GM19463 (cell line): ENCODE data around the gene SRSF10.
A peak's percentile ranks its signal among the peaks of the same experiment; 100 is the strongest.
"Not testable (repeated sequence)": the region's sequence is repeated elsewhere in the genome, so short reads cannot be mapped to it uniquely, and the experiment has no call there.

Experiments used
- ATAC-seq: cut with Tn5 transposase; IDR thresholded peaks from one replicate; pipeline ENCODE4 v1.9.1; 2021; ENCODE audit warnings: mild to moderate bottlenecking, moderate library complexity; ENCODE audit not compliant: unreplicated experiment

Gene SRSF10

GRCh38 chr1:23959461-23960290 is 20.5 kb downstream of the SRSF10 start, which contains the start of gene PNRC2:
Gene PNRC2 (plus strand): TSS chr1:23959828. CDS start chr1:23961458, 1,630 bp downstream.
- peak; percentile 78 for ATAC-seq

GRCh38 chr1:23958810-23959460 is 21.2 kb downstream of the SRSF10 start:
- peak; percentile 64 for ATAC-seq

- not testable (repeated sequence) for ATAC-seq
These were observed 21.9 kb downstream of the SRSF10 start for GRCh38 chr1:23958040-23958809.

DNA sequence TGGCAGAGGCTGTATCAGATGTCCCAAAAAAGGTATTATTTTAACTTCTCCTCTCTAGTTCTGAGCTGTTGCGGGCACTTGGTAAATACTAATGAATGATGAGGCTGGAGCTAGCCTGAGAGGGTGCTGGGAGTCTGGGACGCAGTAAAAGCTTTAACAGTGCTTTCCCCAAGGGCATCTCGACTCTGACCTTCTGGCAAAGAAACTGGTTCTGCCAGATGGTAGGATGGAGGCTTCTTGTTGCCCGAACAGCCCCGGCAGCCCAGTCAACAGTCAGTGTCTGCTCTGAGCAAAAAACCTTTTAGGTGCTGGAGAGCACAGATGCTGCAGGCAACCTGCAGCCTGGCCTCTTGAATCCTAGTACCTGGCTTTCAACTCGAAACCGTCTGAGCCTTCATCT is 23.0 kb downstream of the SRSF10 start:
- no peak for ATAC-seq

DNA sequence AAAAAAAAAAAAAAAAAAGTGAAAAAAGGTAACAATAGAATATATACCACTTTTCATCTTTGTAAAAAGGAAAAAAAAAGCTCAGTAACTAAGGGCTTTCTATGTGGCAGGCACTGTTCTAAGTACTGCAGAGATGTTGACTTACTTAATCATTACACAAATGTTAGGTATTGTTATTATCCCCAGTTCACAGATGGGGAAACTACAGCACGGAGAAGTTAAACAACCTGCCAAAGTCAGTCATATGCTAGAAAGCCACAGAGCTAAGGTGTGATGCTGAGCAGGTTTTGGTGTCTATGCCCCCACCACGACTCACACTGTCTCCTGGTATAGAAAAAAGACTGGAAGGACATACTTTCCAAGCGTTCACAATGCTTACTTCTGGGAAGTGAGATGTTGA is 27.1 kb downstream of the SRSF10 start:
- no peak for ATAC-seq

DNA sequence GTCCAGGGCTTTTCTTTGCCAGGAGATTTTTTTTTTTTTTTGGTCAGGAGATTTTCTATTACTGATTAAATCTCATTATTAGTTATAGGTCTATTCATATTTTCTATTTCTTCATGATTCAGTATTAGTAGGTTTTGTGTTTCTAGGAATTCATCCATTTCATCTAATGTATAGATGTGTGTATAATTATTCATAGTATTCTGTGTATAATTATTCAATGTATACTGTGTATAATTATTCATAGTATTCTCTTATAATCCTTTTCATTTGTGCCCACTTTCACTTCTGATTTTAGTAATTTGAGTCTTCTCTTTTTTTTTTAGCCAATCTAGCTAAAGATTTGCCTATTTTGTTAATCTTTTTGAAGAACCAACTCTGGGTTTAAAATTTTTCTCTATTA is 32.8 kb downstream of the SRSF10 start:
- ATAC-seq: no peak

- no peak for ATAC-seq
These were observed 43.5 kb downstream of the SRSF10 start for GRCh38 chr1:23936481-23937176.

GRCh38 chr1:23931491-23931880 is 48.6 kb downstream of the SRSF10 start:
- ATAC-seq: no peak

DNA sequence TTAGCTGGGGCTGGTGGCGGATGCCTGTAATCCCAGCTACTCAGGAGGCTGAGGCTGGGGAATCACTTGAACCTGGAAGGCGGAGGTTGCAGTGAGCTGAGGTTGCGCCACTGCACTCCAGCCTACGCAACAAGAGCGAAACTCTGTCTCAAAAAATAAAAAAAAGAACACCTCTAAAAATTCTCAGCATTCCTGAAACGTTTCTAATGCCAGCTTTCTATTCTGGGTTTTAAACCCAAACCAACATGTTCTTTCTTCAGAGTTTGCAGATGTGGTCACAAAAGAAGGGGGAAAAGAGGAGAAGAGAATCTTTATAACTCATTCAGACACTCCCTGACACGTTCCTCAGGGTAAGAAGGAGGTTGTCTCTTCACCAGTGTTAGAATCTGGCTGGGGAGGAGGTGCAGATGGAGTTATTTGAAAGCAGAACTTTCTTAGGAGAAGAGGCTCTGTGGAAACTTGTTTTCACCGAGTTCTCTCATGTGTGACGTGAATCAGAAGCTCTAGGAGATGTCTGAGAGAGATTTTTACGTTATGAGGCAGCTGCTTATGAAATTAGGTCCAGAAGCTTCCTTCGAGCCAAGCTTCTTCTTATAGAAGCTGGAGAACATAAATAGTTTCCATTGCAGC is 49.2 kb downstream of the SRSF10 start:
- no peak for ATAC-seq

DNA sequence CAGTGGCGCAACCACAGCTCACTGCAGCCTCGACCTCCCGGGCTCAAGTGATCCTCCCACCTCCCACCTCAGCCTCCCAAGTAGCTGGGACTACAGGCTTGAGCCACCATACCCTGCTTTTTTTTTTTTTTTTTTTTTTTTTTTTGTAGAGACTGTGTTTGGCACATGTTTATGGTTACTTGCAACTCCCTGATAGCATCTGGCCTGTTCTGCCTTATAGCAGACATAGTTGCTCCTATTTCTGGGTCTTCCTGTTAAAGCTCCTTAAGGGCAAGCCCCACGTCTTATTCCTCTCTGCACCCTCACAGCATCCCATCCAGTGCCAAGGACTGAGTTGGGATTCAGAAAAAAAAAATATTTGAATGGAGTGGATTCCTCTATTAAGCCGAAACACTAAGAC is 49.9 kb downstream of the SRSF10 start:
- ATAC-seq: no peak

GRCh38 chr1:23928789-23929188 is 51.3 kb downstream of the SRSF10 start:
- ATAC-seq: no peak

- no peak for ATAC-seq
These were observed 53.0 kb downstream of the SRSF10 start for GRCh38 chr1:23927097-23927496.

DNA sequence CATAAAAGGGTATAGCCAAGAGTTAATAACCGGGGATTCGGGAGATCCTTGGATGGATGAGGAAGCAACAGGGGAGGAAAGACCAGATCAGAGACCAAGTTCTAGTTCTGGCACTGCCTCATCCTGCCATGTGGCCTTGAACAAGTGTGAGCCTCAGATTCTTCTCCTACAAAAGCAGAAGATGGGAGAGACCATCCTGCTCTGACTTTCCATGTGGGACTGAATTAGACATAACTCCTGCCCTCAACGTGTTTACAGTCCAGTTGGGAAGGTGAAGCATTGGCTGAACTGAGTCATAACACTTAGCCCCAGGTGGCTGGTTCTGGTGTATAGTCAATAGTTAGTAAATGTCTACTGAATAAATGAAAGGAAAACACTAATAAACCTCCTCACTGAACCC is 54.8 kb downstream of the SRSF10 start:
- no peak for ATAC-seq

DNA sequence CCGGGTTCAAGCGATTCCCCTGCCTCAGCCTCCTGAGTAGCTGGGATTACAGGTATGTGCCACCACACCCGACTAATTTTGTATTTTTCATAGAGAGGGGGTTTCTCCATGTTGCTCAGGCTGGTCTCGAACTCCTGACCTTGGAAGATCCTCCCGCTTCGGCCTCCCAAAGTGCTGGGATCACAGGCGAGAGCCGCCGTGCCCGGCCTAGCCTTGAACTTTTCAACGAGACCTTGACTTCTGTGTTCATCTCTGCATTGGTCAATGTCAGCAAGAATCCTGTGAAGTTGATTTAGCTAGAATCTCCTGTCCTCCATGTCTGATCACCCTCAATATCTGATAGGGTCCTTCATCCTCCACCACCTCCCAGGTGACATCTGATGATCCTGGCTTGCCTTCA is 55.5 kb downstream of the SRSF10 start:
- ATAC-seq: no peak

DNA sequence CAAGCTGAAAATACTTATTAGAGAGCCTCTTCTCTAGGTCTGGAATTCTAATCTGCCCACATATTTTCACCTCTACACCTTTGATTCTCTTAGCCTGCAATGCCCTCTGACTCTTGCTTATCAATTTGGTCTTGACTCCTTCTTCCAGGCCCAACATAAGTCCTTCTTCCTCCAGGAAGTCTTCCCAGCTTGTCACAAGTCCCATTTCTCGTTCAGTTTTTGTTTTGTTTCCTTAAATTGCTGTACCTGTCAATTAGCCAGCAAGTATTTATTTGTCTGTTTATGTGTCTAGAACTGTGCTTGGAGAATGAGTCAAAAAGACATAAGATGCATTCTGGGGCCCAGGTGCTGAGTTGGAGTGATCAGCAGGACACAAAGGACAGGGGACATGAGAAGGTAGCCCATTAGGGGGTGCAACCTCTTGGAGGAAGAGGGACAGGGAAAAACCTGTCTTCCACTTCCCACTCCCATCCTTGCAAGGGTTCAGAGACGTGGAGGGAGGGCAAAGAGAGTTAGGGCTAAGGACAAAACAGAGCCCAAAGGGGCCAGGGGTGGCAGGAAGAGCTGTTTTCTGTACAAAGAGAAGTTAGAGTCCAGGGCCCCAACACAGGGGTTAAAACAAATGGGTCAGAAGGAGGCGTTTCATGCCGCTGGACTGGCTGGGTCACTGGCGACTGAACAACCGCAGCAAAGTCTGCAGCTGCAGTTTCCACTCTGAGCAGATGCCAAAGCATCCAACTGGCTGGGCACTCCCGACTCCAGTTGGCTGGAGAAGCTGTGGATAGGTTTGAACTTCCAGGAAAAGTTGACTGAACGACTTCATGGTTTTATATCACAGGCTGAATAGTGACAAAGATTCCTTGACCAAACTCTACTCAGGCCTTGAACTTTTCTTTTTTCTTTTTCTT is 56.3 kb downstream of the SRSF10 start:
- no peak for ATAC-seq

GRCh38 chr1:23922321-23922943 is 57.7 kb downstream of the SRSF10 start:
- no peak for ATAC-seq

- ATAC-seq: peak; percentile 65
These were observed 63.7 kb downstream of the SRSF10 start for GRCh38 chr1:23916209-23917131.

DNA sequence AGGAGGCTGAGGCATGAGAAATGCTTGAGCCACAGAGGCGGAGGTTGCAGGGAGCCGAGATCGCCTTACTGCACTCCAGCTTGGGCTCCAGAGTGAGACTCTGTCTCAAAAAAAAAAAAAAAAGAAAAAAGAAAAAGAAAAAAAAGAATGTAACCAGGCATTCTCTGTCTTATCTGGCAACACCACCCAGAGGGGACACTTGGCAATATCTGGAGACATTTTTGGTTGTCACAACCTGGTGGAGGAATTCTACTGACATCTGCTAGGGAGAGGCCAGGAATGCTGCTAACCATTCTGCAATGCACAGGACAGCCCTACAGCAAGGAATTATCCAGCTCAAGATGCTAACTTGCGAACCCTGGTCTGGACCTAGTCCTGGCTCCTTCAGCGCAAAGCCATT is 64.7 kb downstream of the SRSF10 start:
- ATAC-seq: no peak
